Measurements from ENCODE around the gene APPL2.

- TF ChIP-seq SMC3 (IDR thresholded peaks at IDR 0.05; ENCODE audit: low read length) (no peak), STAT6 (CRISPR knock-in tag; IDR thresholded peaks at IDR 0.05; ENCODE audit: borderline replicate concordance) (no peak), GPN1 (CRISPR knock-in tag; IDR thresholded peaks at IDR 0.05; ENCODE audit: borderline replicate concordance) (no peak), ATF3 (CRISPR knock-in tag; IDR thresholded peaks at IDR 0.05) (no peak), CEBPB (IDR thresholded peaks at IDR 0.05; ENCODE audit: borderline replicate concordance, low read depth, low read length) (no peak), EZH2 (conservative IDR thresholded peaks at IDR 0.05; ENCODE audit: low read depth, low read length) (no peak), RAD51 (IDR thresholded peaks at IDR 0.05; ENCODE audit: borderline replicate concordance) (no peak), HIVEP1 (CRISPR knock-in tag; IDR thresholded peaks at IDR 0.05) (no peak), HDAC6 (IDR thresholded peaks at IDR 0.05; ENCODE audit: low read depth, low read length) (no peak), REST (IDR thresholded peaks at IDR 0.05; ENCODE audit: borderline replicate concordance in 1 of 2, low read depth in 1 of 2, low read length in 2 of 2) (no peak)
Measured at GRCh38 chr12:105164068-105164467, 71.9 kb downstream of the APPL2 start.
